ENCODE measurements around the gene PTTG1IP.

PTTG1IP gene

GRCh38 chr21:44842721-44843445 lies 30.6 kb downstream of the PTTG1IP start:
- H3F3A ChIP-seq (ENCODE audit: control insufficient read depth, insufficient read depth), result no peaks in the 10 kb centered on the region
- H3K4me3 ChIP-seq (ENCODE audit: low read length), result no peak overlapping the region
- H3K9me3 ChIP-seq (ENCODE audit: control insufficient read depth, insufficient read depth, low read length), result no peaks in the 10 kb centered on the region
- H3K27ac ChIP-seq (ENCODE audit: low read depth, low read length), result no peak overlapping the region
- H3K4me2 ChIP-seq (ENCODE audit: low read length), result no peak overlapping the region
- no peaks in the 10 kb centered on the region for H3K36me3 ChIP-seq (ENCODE audit: control insufficient read depth, low read length)
- peaks cover 14% of the 10 kb centered on the region for H3K4me1 ChIP-seq (ENCODE audit: control insufficient read depth, low read length)
- peaks cover 24% of the 10 kb centered on the region for H3K27me3 ChIP-seq (ENCODE audit: control insufficient read depth, low read length)
- H3K79me2 ChIP-seq (ENCODE audit: control insufficient read depth, low read length), result no peaks in the 10 kb centered on the region
- no peaks in the 10 kb centered on the region for H4K20me1 ChIP-seq (ENCODE audit: control insufficient read depth, insufficient read depth, low read depth, low read length)
- no peaks in the 10 kb centered on the region for H3K9me2 ChIP-seq (replicated peaks; ENCODE audit: control insufficient read depth, low read length)
- no peak for TF ChIP-seq CTCF (IDR thresholded peaks at IDR 0.05; ENCODE audit: low read depth, low read length, poor library complexity, severe bottlenecking)
- no peak for TF ChIP-seq EZH2phosphoT487 (IDR thresholded peaks at IDR 0.05; ENCODE audit: borderline replicate concordance, low read length)

GRCh38 chr21:44842087-44842486 lies 31.4 kb downstream of the PTTG1IP start:
- peaks cover 24% of the 10 kb centered on the region for H3K27me3 ChIP-seq (ENCODE audit: control insufficient read depth, low read length)
- peaks cover 14% of the 10 kb centered on the region for H3K4me1 ChIP-seq (ENCODE audit: control insufficient read depth, low read length)
- no peaks in the 10 kb centered on the region for H3K9me2 ChIP-seq (replicated peaks; ENCODE audit: control insufficient read depth, low read length)
- no peak overlapping the region for H3K27ac ChIP-seq (ENCODE audit: low read depth, low read length)
- H3F3A ChIP-seq (ENCODE audit: control insufficient read depth, insufficient read depth), result no peaks in the 10 kb centered on the region
- no peak for TF ChIP-seq CTCF (IDR thresholded peaks at IDR 0.05; ENCODE audit: low read depth, low read length, poor library complexity, severe bottlenecking)
- TF ChIP-seq EZH2phosphoT487 (IDR thresholded peaks at IDR 0.05; ENCODE audit: borderline replicate concordance, low read length), result no peak
- H3K4me3 ChIP-seq (ENCODE audit: low read length), result no peak overlapping the region
- H4K20me1 ChIP-seq (ENCODE audit: control insufficient read depth, insufficient read depth, low read depth, low read length), result no peaks in the 10 kb centered on the region
- no peaks in the 10 kb centered on the region for H3K36me3 ChIP-seq (ENCODE audit: control insufficient read depth, low read length)
- H3K4me2 ChIP-seq (ENCODE audit: low read length), result no peak overlapping the region
- H3K79me2 ChIP-seq (ENCODE audit: control insufficient read depth, low read length), result no peaks in the 10 kb centered on the region
- no peaks in the 10 kb centered on the region for H3K9me3 ChIP-seq (ENCODE audit: control insufficient read depth, insufficient read depth, low read length)

- Histone ChIP-seq H3F3A (ENCODE audit: control insufficient read depth, insufficient read depth) (no peaks in the 10 kb centered on the region), H3K9me3 (ENCODE audit: control insufficient read depth, insufficient read depth, low read length) (no peaks in the 10 kb centered on the region), H3K4me3 (ENCODE audit: low read length) (no peak overlapping the region), H3K79me2 (ENCODE audit: control insufficient read depth, low read length) (no peaks in the 10 kb centered on the region), H4K20me1 (ENCODE audit: control insufficient read depth, insufficient read depth, low read depth, low read length) (no peaks in the 10 kb centered on the region), H3K27ac (ENCODE audit: low read depth, low read length) (no peak overlapping the region), H3K4me1 (ENCODE audit: control insufficient read depth, low read length) (peaks cover 4% of the 10 kb centered on the region), H3K4me2 (ENCODE audit: low read length) (no peak overlapping the region), H3K9me2 (replicated peaks; ENCODE audit: control insufficient read depth, low read length) (no peaks in the 10 kb centered on the region), H3K36me3 (ENCODE audit: control insufficient read depth, low read length) (no peaks in the 10 kb centered on the region), H3K27me3 (ENCODE audit: control insufficient read depth, low read length) (peaks cover 16% of the 10 kb centered on the region)
- no peak for TF ChIP-seq EZH2phosphoT487 (IDR thresholded peaks at IDR 0.05; ENCODE audit: borderline replicate concordance, low read length)
- TF ChIP-seq CTCF (IDR thresholded peaks at IDR 0.05; ENCODE audit: low read depth, low read length, poor library complexity, severe bottlenecking), result no peak
Observed at GRCh38 chr21:44840771-44841170, 32.7 kb downstream of the PTTG1IP start.
